Lung (tissue), 12 donors: ENCODE data around the gene RIN2. TPM values are rescaled to one million over a fixed set of nuclear protein-coding genes. Genes with fewer than 3 reads are reported as not detected.

Source experiments
- ATAC-seq: fragments of 200-7000 bp; cut with Tn5 transposase; one replicate; pipeline ENCODE4 v1.9.1; 2020; ENCODE audit warnings: moderate number of reproducible peaks; ENCODE audit not compliant: insufficient read depth, low FRiP score
- DNase-seq, 3 donors: peaks; one replicate each; pipeline ENCODE4 v3.0.0-alpha.2; 2013 to 2017
- H3K27ac ChIP-seq, 2 donors: one replicate each; pipeline ENCODE4 v1.5.1; 2013; ENCODE audit warnings: mild to moderate bottlenecking in 2 of 2, moderate library complexity in 2 of 2, control low read depth in 1 of 2, inconsistent platforms in 1 of 2, low read depth in 1 of 2, low read length in 1 of 2
- H3K27me3 ChIP-seq, 3 donors: one replicate each; pipeline ENCODE4 v1.5.1; 2013; ENCODE audit warnings: low read length in 2 of 3; ENCODE audit not compliant: control insufficient read depth in 3 of 3, insufficient read depth in 3 of 3
- H3K36me3 ChIP-seq, 4 donors: one replicate each; pipeline ENCODE4 v1.5.1; 2013; ENCODE audit warnings: low read length in 4 of 4, mild to moderate bottlenecking in 1 of 4, moderate library complexity in 1 of 4; ENCODE audit not compliant: control insufficient read depth in 4 of 4, insufficient read depth in 4 of 4
- H3K4me1 ChIP-seq, 5 donors: one replicate each; pipeline ENCODE4 v1.5.1; 2013; ENCODE audit warnings: low read length in 5 of 5, mild to moderate bottlenecking in 2 of 5, moderate library complexity in 1 of 5; ENCODE audit not compliant: control insufficient read depth in 5 of 5, insufficient read depth in 5 of 5
- H3K4me3 ChIP-seq: one replicate; pipeline ENCODE4 v1.5.1; 2013; ENCODE audit warnings: mild to moderate bottlenecking, control low read depth, moderate library complexity
- H3K9ac ChIP-seq, 2 donors: one replicate each; pipeline ENCODE4 v1.5.1; 2013; ENCODE audit warnings: low read length in 2 of 2, control low read depth in 1 of 2; ENCODE audit not compliant: insufficient read depth in 1 of 2
- H3K9me3 ChIP-seq, 4 donors: one replicate each; pipeline ENCODE4 v1.5.1; 2013; ENCODE audit warnings: low read length in 3 of 4, mild to moderate bottlenecking in 1 of 4, moderate library complexity in 1 of 4; ENCODE audit not compliant: control insufficient read depth in 4 of 4, insufficient read depth in 3 of 4
- WGBS, 2 donors: extraction: QIAGEN DNeasy Blood & Tissue Kit; methylation state at CpG; one replicate each; pipeline ENCODE4 v1.1.7; 2013; 5-methylcytosine and 5-hydroxymethylcytosine counted together
- polyA plus RNA-seq, 2 donors: library from polyadenylated mRNA; stranded (reverse); fragments of 200-250 nt; gene quantifications; one replicate each; pipeline ENCODE4 v1.2.1, GENCODE V29; 2013
- total RNA-seq, 2 donors: library from RNA; depleted of rRNA in 1 of 2; stranded (reverse); fragments of >200 nt in 1 of 2; gene quantifications; one replicate each; pipeline ENCODE4 v1.2.1, GENCODE V29; 2014 to 2021
- TF ChIP-seq, protein P1 (sequence below): IDR thresholded peaks from 2 replicates; pipeline ENCODE4 v1.5.1; 2012; ENCODE audit warnings: mild to moderate bottlenecking; ENCODE audit errors: control extremely low read depth, extremely low read depth
- donor health status: control.
- donor health status: control.
- donor health status: Bipolar disorder and iron deficiency.
- donor health status: healthy.
- donor health status: DM: yes; HTN: yes; CAD: no.

RIN2 gene
- total and polyA plus RNA-seq, 4 donors, result 13.7 to 93.3 (median 64.7) TPM

- peak; percentile 80 for ATAC-seq
- 18 to 33% methylated on average over 11 of the region's 11 CpGs for WGBS, 2 donors
- peaks cover 0 to 2% (median 0%) of the 10 kb centered on the region in 4 donors for H3K9me3 ChIP-seq
- no peaks in the 10 kb centered on the region for H3K36me3 ChIP-seq
- peak; percentile 67 to 92 (median 90) for DNase-seq
- peak overlapping the region; percentile 74 to 87 for H3K27ac ChIP-seq
- TF ChIP-seq, protein P1, sequence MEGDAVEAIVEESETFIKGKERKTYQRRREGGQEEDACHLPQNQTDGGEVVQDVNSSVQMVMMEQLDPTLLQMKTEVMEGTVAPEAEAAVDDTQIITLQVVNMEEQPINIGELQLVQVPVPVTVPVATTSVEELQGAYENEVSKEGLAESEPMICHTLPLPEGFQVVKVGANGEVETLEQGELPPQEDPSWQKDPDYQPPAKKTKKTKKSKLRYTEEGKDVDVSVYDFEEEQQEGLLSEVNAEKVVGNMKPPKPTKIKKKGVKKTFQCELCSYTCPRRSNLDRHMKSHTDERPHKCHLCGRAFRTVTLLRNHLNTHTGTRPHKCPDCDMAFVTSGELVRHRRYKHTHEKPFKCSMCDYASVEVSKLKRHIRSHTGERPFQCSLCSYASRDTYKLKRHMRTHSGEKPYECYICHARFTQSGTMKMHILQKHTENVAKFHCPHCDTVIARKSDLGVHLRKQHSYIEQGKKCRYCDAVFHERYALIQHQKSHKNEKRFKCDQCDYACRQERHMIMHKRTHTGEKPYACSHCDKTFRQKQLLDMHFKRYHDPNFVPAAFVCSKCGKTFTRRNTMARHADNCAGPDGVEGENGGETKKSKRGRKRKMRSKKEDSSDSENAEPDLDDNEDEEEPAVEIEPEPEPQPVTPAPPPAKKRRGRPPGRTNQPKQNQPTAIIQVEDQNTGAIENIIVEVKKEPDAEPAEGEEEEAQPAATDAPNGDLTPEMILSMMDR, result peak; percentile 79
- H3K9ac ChIP-seq, result no peak overlapping the region
- no peak overlapping the region for H3K4me3 ChIP-seq
- no peaks in the 10 kb centered on the region for H3K27me3 ChIP-seq
- H3K4me1 ChIP-seq, result peaks cover 6 to 28% (median 16%) of the 10 kb centered on the region in 5 donors
Measured at GRCh38 chr20:19784511-19785172, 26.6 kb downstream of the RIN2 start.

DNA sequence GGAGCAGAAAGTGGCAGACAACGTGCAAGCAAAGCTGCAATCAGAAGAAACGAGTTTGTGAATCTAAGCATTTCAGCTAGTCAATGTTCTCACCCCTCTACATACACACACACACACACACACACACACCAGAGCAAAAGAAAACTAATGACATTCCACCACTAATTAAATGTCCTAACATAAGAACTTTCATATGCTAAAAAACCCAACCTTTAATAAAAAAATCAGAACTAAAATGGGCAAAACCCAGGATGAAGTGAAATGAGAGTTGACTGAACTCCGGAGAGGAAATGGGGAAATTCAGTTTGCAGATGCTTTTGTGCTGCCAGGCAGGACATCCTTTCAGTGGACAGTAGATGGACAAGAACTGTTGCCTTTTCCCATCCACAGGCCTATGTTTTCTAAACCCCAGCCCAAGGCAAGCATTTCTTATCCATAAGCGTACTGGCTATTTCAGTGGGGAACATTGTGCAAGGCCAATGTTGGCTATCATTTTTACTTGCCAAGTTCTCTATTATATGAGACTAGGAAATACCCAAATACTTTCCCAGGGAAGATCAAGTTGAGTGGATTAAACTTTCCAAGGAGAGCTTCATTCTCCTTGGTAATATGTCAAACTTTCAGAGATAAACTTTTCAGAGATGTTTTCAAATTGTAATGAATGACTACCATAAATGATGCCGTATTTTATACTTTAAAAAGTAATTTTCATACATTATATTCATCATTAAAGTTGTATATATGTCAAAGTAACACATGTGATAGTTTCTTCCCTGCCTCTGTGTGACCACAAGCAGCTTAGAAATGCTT lies 27.3 kb downstream of the RIN2 start:
- DNase-seq, result no peak
- H3K4me3 ChIP-seq, result no peak overlapping the region
- peaks cover 6 to 25% (median 14%) of the 10 kb centered on the region in 5 donors for H3K4me1 ChIP-seq
- no peaks in the 10 kb centered on the region for H3K36me3 ChIP-seq
- no peak for ATAC-seq
- H3K9ac ChIP-seq, result no peak overlapping the region
- TF ChIP-seq, protein P1, result no peak
- H3K9me3 ChIP-seq, result peaks cover 0 to 2% (median 0%) of the 10 kb centered on the region in 4 donors
- WGBS, 2 donors, result 33 to 40% methylated on average over 5 of the region's 5 CpGs
- H3K27ac ChIP-seq, result peak overlapping the region; percentile 42 to 74
- no peaks in the 10 kb centered on the region for H3K27me3 ChIP-seq

- TF ChIP-seq, protein P1, result no peak
- peak overlapping the region; percentile 42 to 74 for H3K27ac ChIP-seq
- no peak overlapping the region for H3K9ac ChIP-seq
- H3K27me3 ChIP-seq, result no peaks in the 10 kb centered on the region
- H3K4me3 ChIP-seq, result no peak overlapping the region
- H3K4me1 ChIP-seq, result peaks cover 6 to 23% (median 13%) of the 10 kb centered on the region in 5 donors
- WGBS, 2 donors, result 93 to 96% methylated on average over 1 of the region's 1 CpG
- DNase-seq (no peak), ATAC-seq (no peak)
- no peaks in the 10 kb centered on the region for H3K36me3 ChIP-seq
- H3K9me3 ChIP-seq, result peaks cover 0 to 2% (median 0%) of the 10 kb centered on the region in 4 donors
Measured at GRCh38 chr20:19785983-19786285, 27.9 kb downstream of the RIN2 start.
